Body of pancreas (tissue), 4 donors: Measurements from ENCODE around the gene CMIP. TPM values are rescaled to one million over a fixed set of nuclear protein-coding genes. Genes with fewer than 3 reads are reported as not detected.

Source experiments
- ATAC-seq: fragments of 150-250 bp; one replicate; pipeline ENCODE4 v1.9.1; 2016
- DNase-seq, 4 donors: peaks; one replicate each; pipeline ENCODE4 v3.0.0-alpha.2; 2019
- H3K27ac ChIP-seq, 4 donors: fragments of 200-600 bp; sonication (generic); 1 replicate in 3 of 4; 2 replicates in 1 of 4; pipeline versions ENCODE4 v1.5.1 to v1.6.1; 2016 to 2019; ENCODE audit warnings: mild to moderate bottlenecking in 1 of 4, mixed read lengths in 1 of 4, moderate library complexity in 1 of 4
- H3K27me3 ChIP-seq, 2 donors: fragments of 200-600 bp; sonication (generic); one replicate each; pipeline ENCODE4 v1.6.0; 2016; ENCODE audit warnings: mild to moderate bottlenecking in 1 of 2
- H3K36me3 ChIP-seq, 2 donors: fragments of 200-600 bp; sonication (generic); replicated peaks in 1 of 2; 2 replicates each; pipeline ENCODE4 v1.5.1; 2016; ENCODE audit warnings: low read depth in 2 of 2; ENCODE audit not compliant: insufficient read depth in 1 of 2
- H3K4me1 ChIP-seq: fragments of 200-600 bp; sonication (generic); one replicate; pipeline ENCODE4 v1.6.0; 2016
- H3K4me3 ChIP-seq, 2 donors: fragments of 200-600 bp; sonication (generic); 1 replicate in 1 of 2; 2 replicates in 1 of 2; pipeline ENCODE4 v1.5.1; 2016 to 2019
- H3K9me3 ChIP-seq, 3 donors: fragments of 200-600 bp; sonication (generic); 1 replicate in 2 of 3; 2 replicates in 1 of 3; pipeline ENCODE4 v1.5.1; 2016
- CTCF ChIP-seq, 7 experiments: fragments of 450-650 bp in 4 of 7; fragments of 200-600 bp in 3 of 7; sonication (generic) in 3 of 7; IDR thresholded peaks; one replicate each; pipeline ENCODE4 v1.5.1; 2016 to 2019; ENCODE audit warnings: antibody characterized with exemption in 7 of 7
- POLR2A ChIP-seq, 3 donors: fragments of 450-650 bp; IDR thresholded peaks; one replicate each; pipeline ENCODE4 v1.6.1; 2016; ENCODE audit warnings: antibody characterized with exemption in 3 of 3, mild to moderate bottlenecking in 2 of 3
- WGBS, 2 donors: methylation state at CpG; one replicate each; pipeline ENCODE4 v1.1.5; 2017; 5-methylcytosine and 5-hydroxymethylcytosine counted together
- intact Hi-C: fragments of 100-400 bp; cut with DNase I; formaldehyde crosslinking; loops from one replicate; pipeline ENCODE4 v1.15.1; 2023
- total RNA-seq, 2 donors: library from RNA; depleted of rRNA; stranded (reverse); fragments of >200 nt; gene quantifications; one replicate each; pipeline ENCODE4 v1.1.0, GENCODE V29; 2016

Gene CMIP
- total RNA-seq, 2 donors from 2014 or later = 18.7 to 18.8 TPM

- DNase-seq = no peak
- H3K27ac ChIP-seq = no peak overlapping the region
- no peaks in the 10 kb centered on the region for H3K4me1 ChIP-seq
- intact Hi-C loops = no loop called here
- H3K27me3 ChIP-seq = no peaks in the 10 kb centered on the region
- H3K4me3 ChIP-seq = no peak overlapping the region
- no peaks in the 10 kb centered on the region for H3K9me3 ChIP-seq
- ATAC-seq = no peak
- no peak for TF ChIP-seq POLR2A (IDR thresholded peaks at IDR 0.05)
- TF ChIP-seq CTCF (IDR thresholded peaks at IDR 0.05) = no peak
- H3K36me3 ChIP-seq = no peaks in the 10 kb centered on the region
- 71 to 80% methylated on average over 15 to 18 of the region's 18 CpGs for WGBS, 2 donors
These were observed 94.6 kb downstream of the CMIP start for GRCh38 chr16:81539009-81539758.

DNA sequence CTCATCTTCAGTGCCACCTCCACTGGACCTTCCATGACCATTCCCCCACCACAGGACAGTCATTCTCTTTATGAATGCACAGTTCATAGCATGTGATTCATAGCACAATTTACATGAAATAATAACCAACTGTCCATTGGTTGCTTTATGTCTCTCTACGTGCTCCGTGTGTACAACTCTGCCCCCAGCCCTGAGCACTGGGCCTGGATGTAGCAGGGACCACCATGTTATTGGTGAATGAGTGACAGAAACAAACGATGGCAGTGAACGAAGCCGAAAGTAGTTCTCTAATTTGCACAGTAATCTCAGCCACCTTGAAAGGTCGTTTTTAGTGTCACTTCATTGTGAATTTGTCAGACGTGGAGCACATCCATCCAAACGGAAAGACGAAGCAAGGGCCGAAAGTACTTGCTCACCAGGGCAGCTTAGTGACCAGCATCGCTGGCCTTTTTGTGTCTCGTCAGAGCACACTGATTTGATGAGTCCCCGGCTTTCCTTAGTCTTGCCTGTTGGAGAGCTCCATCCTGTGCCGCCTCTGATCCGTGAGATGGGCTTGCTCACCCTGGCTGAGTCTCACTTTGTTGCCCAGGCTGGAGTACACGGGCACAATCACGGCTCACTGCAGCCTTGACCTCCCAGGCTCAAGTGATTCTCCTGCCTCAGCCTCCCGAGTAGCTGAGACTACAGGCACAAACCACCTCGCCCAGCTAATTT is 95.3 kb downstream of the CMIP start:
- TF ChIP-seq POLR2A (IDR thresholded peaks at IDR 0.05) = no peak

GRCh38 chr16:81541314-81541713 is 96.7 kb downstream of the CMIP start:
- no peak for DNase-seq
- no peaks in the 10 kb centered on the region for H3K9me3 ChIP-seq
- intact Hi-C loops = no loop called here
- no peak for TF ChIP-seq POLR2A (IDR thresholded peaks at IDR 0.05)
- no peak for TF ChIP-seq CTCF (IDR thresholded peaks at IDR 0.05)
- no peak overlapping the region for H3K27ac ChIP-seq
- H3K36me3 ChIP-seq = no peaks in the 10 kb centered on the region
- no peak for ATAC-seq
- peaks cover 8% of the 10 kb centered on the region for H3K4me1 ChIP-seq
- H3K4me3 ChIP-seq = no peak overlapping the region
- 89 to 91% methylated on average over 8 of the region's 8 CpGs for WGBS, 2 donors
- no peaks in the 10 kb centered on the region for H3K27me3 ChIP-seq

More for the DNA sequence above, 95.3 kb downstream of the CMIP start:
- no peak overlapping the region for H3K4me3 ChIP-seq
- H3K27me3 ChIP-seq = no peaks in the 10 kb centered on the region
- intact Hi-C loops = no loop called here
- H3K9me3 ChIP-seq = no peaks in the 10 kb centered on the region
- ATAC-seq (no peak), DNase-seq (no peak)
- WGBS, 2 donors = 91% methylated on average over 19 of the region's 19 CpGs
- H3K27ac ChIP-seq = no peak overlapping the region
- H3K36me3 ChIP-seq = no peaks in the 10 kb centered on the region
- H3K4me1 ChIP-seq = peaks cover 7% of the 10 kb centered on the region

GRCh38 chr16:81542609-81543570 is 98.3 kb downstream of the CMIP start:
- H3K9me3 ChIP-seq = no peaks in the 10 kb centered on the region
- peaks cover 8% of the 10 kb centered on the region for H3K4me1 ChIP-seq
- no peak overlapping the region for H3K27ac ChIP-seq

More at GRCh38 chr16:81542609-81543570, 98.3 kb downstream of the CMIP start:
- Histone ChIP-seq H3K27me3 (no peaks in the 10 kb centered on the region), H3K4me3 (no peak overlapping the region), H3K36me3 (no peaks in the 10 kb centered on the region)
- no peak for ATAC-seq
- DNase-seq = no peak
- 79 to 89% methylated on average over 17 to 20 of the region's 22 CpGs for WGBS, 2 donors
- no peak for TF ChIP-seq CTCF (IDR thresholded peaks at IDR 0.05)
- TF ChIP-seq POLR2A (IDR thresholded peaks at IDR 0.05) = no peak
- intact Hi-C loops = no loop called here
